Gastroesophageal sphincter (tissue), 4 donors: Measurements from ENCODE around the gene RING1. TPM values are rescaled to one million over a fixed set of nuclear protein-coding genes. Genes with fewer than 3 reads are reported as not detected.

Source experiments
- ATAC-seq: fragments of 150-250 bp; one replicate; pipeline ENCODE4 v1.9.1; 2016; ENCODE audit warnings: mild to moderate bottlenecking, moderate library complexity
- H3K27ac ChIP-seq, 4 donors: fragments of 200-600 bp; sonication (generic) in 3 of 4; 1 replicate in 3 of 4; 2 replicates in 1 of 4; pipeline ENCODE4 v1.5.1; 2016 to 2019
- H3K27me3 ChIP-seq: fragments of 200-600 bp; sonication (generic); one replicate; pipeline ENCODE4 v1.5.1; 2019
- H3K36me3 ChIP-seq, 2 donors: fragments of 200-600 bp; sonication (generic); one replicate each; pipeline ENCODE4 v1.5.1; 2019; ENCODE audit warnings: control low read depth in 1 of 2
- H3K4me1 ChIP-seq, 3 donors: fragments of 200-600 bp; sonication (generic); 1 replicate in 2 of 3; 2 replicates in 1 of 3; pipeline ENCODE4 v1.5.1; 2016 to 2019; ENCODE audit warnings: control low read depth in 2 of 3
- H3K4me3 ChIP-seq, 2 donors: fragments of 200-600 bp; sonication (generic); one replicate each; pipeline ENCODE4 v1.5.1; 2019; ENCODE audit warnings: mild to moderate bottlenecking in 1 of 2, moderate library complexity in 1 of 2
- H3K9me3 ChIP-seq, 3 donors: fragments of 200-600 bp; sonication (generic); one replicate each; pipeline ENCODE4 v1.5.1; 2017 to 2019; ENCODE audit warnings: control low read depth in 2 of 3
- EP300 ChIP-seq: sonication (generic); formaldehyde crosslinking; IDR thresholded peaks from one replicate; pipeline ENCODE4 v1.6.1; 2017; ENCODE audit warnings: antibody characterized with exemption, mild to moderate bottlenecking
- POLR2A ChIP-seq, 2 donors: fragments of 450-650 bp; IDR thresholded peaks; one replicate each; pipeline ENCODE4 v1.6.1; 2017; ENCODE audit warnings: antibody characterized with exemption in 2 of 2, mild to moderate bottlenecking in 2 of 2, moderate library complexity in 1 of 2
- POLR2AphosphoS5 ChIP-seq: sonication (generic); formaldehyde crosslinking; IDR thresholded peaks from one replicate; pipeline ENCODE4 v1.6.1; 2017; ENCODE audit warnings: antibody characterized with exemption
- WGBS, 2 donors: methylation state at CpG; one replicate each; pipeline ENCODE4 v1.1.5; 2018; ENCODE audit warnings: low coverage in 1 of 2; 5-methylcytosine and 5-hydroxymethylcytosine counted together
- total RNA-seq, 4 donors: library from RNA; depleted of rRNA; stranded (reverse); fragments of >200 nt; gene quantifications; one replicate each; pipeline ENCODE4 v1.1.0, GENCODE V29; 2016
- TF ChIP-seq, protein P1 (sequence below), 4 experiments: fragments of 200-600 bp in 2 of 4; fragments of 450-650 bp in 2 of 4; sonication (generic) in 1 of 4; IDR thresholded peaks; one replicate each; pipeline ENCODE4 v1.5.1; 2017 to 2019; ENCODE audit warnings: antibody characterized with exemption in 4 of 4, mild to moderate bottlenecking in 2 of 4, moderate library complexity in 2 of 4

The RING1 gene
- total RNA-seq, 4 donors from 2014 or later = 12.5 to 23.8 (median 17.7) TPM

DNA sequence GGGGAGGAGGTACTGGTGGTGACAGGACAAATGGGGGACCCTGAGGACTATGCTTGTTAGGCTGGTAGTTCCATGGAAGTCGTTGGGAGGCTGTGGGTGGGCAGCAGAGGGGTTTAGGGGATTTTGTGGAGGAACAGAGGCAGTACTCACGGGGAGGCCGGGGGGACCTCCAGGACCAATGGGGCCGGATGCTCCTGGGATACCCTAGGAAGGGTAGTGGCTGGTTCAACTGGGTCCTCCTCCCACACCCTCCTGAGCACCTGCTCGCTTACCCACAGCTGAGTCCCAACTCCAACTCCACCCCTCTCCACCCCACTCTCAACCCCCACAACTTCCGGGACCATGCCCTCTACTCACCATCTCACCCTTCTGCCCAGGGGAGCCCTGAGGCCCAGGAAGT, 41.9 kb upstream of the RING1 start:
- Histone ChIP-seq H3K36me3 (no peaks in the 10 kb centered on the region), H3K4me3 (no peak overlapping the region), H3K27me3 (no peaks in the 10 kb centered on the region), H3K27ac (no peak overlapping the region), H3K4me1 (peaks cover 0 to 9% (median 3%) of the 10 kb centered on the region in 3 donors), H3K9me3 (no peaks in the 10 kb centered on the region)
- TF ChIP-seq EP300 = no peak
- 73 to 100% methylated on average over 4 of the region's 6 CpGs for WGBS, 2 donors
- no peak for ATAC-seq

DNA sequence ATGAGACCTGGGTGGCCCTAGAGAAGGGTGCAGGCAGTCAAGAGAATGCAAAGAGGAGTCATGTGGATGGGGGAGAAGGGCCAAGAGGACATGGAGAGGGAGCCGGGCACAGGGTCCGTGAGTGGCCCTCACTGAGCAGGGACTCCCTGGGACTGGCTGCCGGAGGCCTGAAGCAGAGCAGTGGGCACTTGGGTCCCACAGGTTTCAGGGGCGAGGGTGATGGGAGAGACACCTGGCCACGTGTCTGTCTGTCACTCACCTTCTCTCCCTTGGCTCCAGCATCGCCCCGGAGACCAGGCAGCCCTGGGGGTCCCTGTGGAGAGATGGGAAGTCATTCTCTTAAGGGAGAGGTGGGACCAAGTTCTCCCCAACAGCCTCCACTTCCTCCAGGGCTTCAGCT, 41.5 kb upstream of the RING1 start:
- WGBS, 2 donors = 80 to 100% methylated on average over 1 of the region's 7 CpGs
- Histone ChIP-seq H3K27ac (no peak overlapping the region), H3K4me1 (peaks cover 0 to 5% (median 2%) of the 10 kb centered on the region in 3 donors), H3K27me3 (no peaks in the 10 kb centered on the region), H3K4me3 (no peak overlapping the region), H3K36me3 (no peaks in the 10 kb centered on the region), H3K9me3 (no peaks in the 10 kb centered on the region)
- TF ChIP-seq POLR2AphosphoS5 = no peak
- TF ChIP-seq, protein P1, sequence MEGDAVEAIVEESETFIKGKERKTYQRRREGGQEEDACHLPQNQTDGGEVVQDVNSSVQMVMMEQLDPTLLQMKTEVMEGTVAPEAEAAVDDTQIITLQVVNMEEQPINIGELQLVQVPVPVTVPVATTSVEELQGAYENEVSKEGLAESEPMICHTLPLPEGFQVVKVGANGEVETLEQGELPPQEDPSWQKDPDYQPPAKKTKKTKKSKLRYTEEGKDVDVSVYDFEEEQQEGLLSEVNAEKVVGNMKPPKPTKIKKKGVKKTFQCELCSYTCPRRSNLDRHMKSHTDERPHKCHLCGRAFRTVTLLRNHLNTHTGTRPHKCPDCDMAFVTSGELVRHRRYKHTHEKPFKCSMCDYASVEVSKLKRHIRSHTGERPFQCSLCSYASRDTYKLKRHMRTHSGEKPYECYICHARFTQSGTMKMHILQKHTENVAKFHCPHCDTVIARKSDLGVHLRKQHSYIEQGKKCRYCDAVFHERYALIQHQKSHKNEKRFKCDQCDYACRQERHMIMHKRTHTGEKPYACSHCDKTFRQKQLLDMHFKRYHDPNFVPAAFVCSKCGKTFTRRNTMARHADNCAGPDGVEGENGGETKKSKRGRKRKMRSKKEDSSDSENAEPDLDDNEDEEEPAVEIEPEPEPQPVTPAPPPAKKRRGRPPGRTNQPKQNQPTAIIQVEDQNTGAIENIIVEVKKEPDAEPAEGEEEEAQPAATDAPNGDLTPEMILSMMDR (IDR thresholded peaks at IDR 0.05) = no peak
- no peak for TF ChIP-seq POLR2A (IDR thresholded peaks at IDR 0.05)
- TF ChIP-seq EP300 = no peak
- ATAC-seq = no peak

DNA sequence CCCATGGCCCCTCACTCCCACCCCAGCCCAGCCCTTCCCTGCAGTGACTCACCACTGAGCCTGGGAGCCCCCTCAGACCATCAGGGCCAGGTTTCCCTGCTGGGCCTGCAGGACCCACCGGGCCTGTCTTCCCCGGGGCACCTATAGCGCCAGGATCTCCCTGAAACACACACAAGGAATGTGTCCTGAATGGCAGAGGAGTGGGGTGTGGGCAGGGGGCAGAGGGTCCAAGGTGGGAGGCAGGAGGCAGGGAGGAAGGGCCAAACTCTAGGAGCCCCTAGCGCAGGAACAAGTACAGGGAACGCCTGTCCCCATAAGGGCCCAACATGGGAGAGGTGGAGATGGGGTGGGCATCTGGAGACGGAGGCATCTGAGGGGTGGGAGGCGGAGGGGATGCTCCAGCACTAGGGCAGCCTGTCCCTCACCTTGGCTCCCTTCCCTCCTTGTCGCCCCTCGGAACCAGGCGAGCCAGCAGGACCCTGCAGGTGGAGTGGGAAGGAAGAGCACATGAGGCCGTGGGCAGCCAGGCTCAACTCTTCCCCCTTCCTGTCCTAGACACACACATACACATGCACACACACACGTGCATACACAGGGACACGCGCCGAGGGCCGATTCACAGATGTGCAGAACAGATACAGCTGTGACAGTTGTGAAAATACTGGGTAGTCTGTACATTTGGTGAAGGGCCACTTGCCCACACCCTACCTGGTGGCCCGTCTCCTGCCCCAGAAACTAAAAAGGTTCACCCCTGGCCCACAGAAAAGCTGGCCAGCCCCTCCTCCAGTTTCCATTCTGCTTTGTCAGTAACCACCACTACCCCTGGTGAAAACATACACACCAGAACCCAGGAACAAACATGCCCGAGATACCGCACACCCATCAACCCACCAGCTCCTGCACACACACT, 40.7 kb upstream of the RING1 start:
- Histone ChIP-seq H3K27me3 (no peaks in the 10 kb centered on the region), H3K4me1 (no peaks in the 10 kb centered on the region), H3K9me3 (no peaks in the 10 kb centered on the region), H3K27ac (no peak overlapping the region), H3K36me3 (no peaks in the 10 kb centered on the region), H3K4me3 (no peak overlapping the region)
- no peak for ATAC-seq
- TF ChIP-seq POLR2A (IDR thresholded peaks at IDR 0.05) = no peak
- no peak for TF ChIP-seq POLR2AphosphoS5
- TF ChIP-seq EP300 = no peak
- TF ChIP-seq, protein P1 (IDR thresholded peaks at IDR 0.05) = no peak
- WGBS, 2 donors = 83 to 84% methylated on average over 5 to 13 of the region's 19 CpGs

DNA sequence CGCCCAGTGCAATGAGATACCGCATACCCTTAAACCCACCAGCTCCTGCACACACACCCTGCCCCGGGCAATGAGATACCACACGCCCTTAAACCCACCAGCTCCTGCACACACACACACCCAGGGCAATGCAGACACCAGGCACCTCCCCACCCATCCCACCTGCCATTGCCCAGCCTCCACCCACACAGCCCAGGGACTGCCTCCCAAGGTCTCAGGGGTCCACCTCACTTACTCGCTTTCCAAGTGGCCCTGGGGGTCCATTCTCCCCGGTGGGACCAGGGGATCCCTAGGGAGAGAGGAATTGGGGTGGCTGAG, 40.1 kb upstream of the RING1 start:
- Histone ChIP-seq H3K36me3 (no peaks in the 10 kb centered on the region), H3K9me3 (no peaks in the 10 kb centered on the region), H3K27me3 (no peaks in the 10 kb centered on the region), H3K27ac (no peak overlapping the region), H3K4me1 (no peaks in the 10 kb centered on the region), H3K4me3 (no peak overlapping the region)
- no peak for ATAC-seq
- 60 to 62% methylated on average over 1 to 3 of the region's 6 CpGs for whole genome bisulfite sequencing, 2 donors
- TF ChIP-seq, protein P1 (IDR thresholded peaks at IDR 0.05) = no peak
- TF ChIP-seq EP300 (no peak), POLR2A (IDR thresholded peaks at IDR 0.05) (no peak), POLR2AphosphoS5 (no peak)

DNA sequence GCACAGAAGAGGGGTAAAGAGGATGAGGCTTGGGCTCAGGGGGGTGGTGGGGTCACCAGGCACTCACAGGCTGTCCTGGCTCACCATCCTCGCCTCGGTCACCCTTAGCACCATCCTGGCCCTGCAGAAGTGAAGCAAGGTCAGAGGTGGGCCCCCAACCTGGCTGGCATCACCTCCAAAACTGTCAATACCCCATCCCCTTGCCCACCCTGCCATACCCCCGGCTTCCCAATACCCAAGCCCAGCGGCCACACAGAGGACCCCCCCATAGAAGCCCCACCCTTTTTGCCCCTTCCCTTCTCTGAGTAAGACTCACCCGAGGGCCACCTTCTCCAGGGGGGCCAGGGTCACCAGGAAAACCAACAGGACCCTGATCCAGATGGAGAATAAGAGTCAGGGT, 39.7 kb upstream of the RING1 start:
- H3K36me3 ChIP-seq = no peaks in the 10 kb centered on the region
- no peak for ATAC-seq
- no peaks in the 10 kb centered on the region for H3K27me3 ChIP-seq
- no peaks in the 10 kb centered on the region for H3K9me3 ChIP-seq
- TF ChIP-seq, protein P1 (IDR thresholded peaks at IDR 0.05) = no peak
- TF ChIP-seq POLR2A (IDR thresholded peaks at IDR 0.05) (no peak), EP300 (no peak), POLR2AphosphoS5 (no peak)
- H3K4me1 ChIP-seq = no peaks in the 10 kb centered on the region
- no peak overlapping the region for H3K27ac ChIP-seq
- WGBS, 2 donors = no CpG with 5 or more reads among the region's 5 CpGs
- H3K4me3 ChIP-seq = no peak overlapping the region
